IMR-90 (cell line): ENCODE measurements around the gene ANAPC5. TPM values are rescaled to one million over a fixed set of nuclear protein-coding genes. Genes with fewer than 3 reads are reported as not detected.

Source experiments
- ATAC-seq: fragments of 200-7000 bp; cut with Tn5 transposase; 2 replicates; pipeline ENCODE4 v1.9.1; 2020; ENCODE audit warnings: low read depth, mild to moderate bottlenecking, moderate library complexity
- BruUV-seq: library from RNA; stranded (reverse); fragments of 400-500 nt; replicated peaks from 2 replicates; lab custom pipeline; 2021; lab: Mats Ljungman, UMichigan
- CTCF ChIA-PET: fragments of 300-600 bp; formaldehyde crosslinking; extraction: SDS; loops from one replicate; lab custom pipeline; 2021; ENCODE audit warnings: antibody characterized with exemption; lab: Yijun Ruan, JAX
- POLR2A ChIA-PET: fragments of 300-600 bp; sonication (Branson Sonifier 250); formaldehyde crosslinking; loops from one replicate; lab custom pipeline; 2022; ENCODE audit warnings: antibody characterized with exemption; ENCODE audit not compliant: unreplicated experiment; lab: Charles Lee
- DNase-seq: peaks from one replicate; pipeline ENCODE4 v3.0.0; 2013
- H2AFZ ChIP-seq: replicated peaks from 2 replicates; pipeline ENCODE3; 2013; ENCODE audit warnings: low read length, mild to moderate bottlenecking; ENCODE audit not compliant: poor library complexity
- H2AK5ac ChIP-seq: 2 replicates; pipeline ENCODE4 v1.6.1; 2013; ENCODE audit warnings: low read depth, low read length, inconsistent platforms
- H2AK9ac ChIP-seq: replicated peaks from 2 replicates; pipeline ENCODE3; 2013; ENCODE audit warnings: mild to moderate bottlenecking, low read depth, low read length, moderate library complexity; ENCODE audit not compliant: poor library complexity
- H2BK120ac ChIP-seq: 2 replicates; pipeline ENCODE4 v1.6.1; 2013; ENCODE audit warnings: low read depth, low read length, inconsistent platforms
- H2BK15ac ChIP-seq: 3 replicates; pipeline ENCODE4 v1.6.1; 2013; ENCODE audit warnings: low read depth, low read length, inconsistent platforms
- H2BK20ac ChIP-seq: 2 replicates; pipeline ENCODE4 v1.6.1; 2013; ENCODE audit warnings: low read depth, mild to moderate bottlenecking, inconsistent platforms, low read length, moderate library complexity
- H2BK5ac ChIP-seq: 2 replicates; pipeline ENCODE4 v1.6.1; 2013; ENCODE audit warnings: mild to moderate bottlenecking, low read depth, low read length, inconsistent platforms; ENCODE audit not compliant: poor library complexity, severe bottlenecking
- H3K14ac ChIP-seq: replicated peaks from 2 replicates; pipeline ENCODE4 v1.6.1; 2013; ENCODE audit warnings: low read depth, low read length, inconsistent platforms
- H3K18ac ChIP-seq: 2 replicates; pipeline ENCODE4 v1.6.1; 2013; ENCODE audit warnings: low read depth, low read length, control low read depth
- H3K23ac ChIP-seq: 2 replicates; pipeline ENCODE4 v1.6.1; 2013; ENCODE audit warnings: low read depth, low read length, inconsistent platforms
- H3K27ac ChIP-seq: 2 replicates; pipeline ENCODE4 v1.5.1; 2013; ENCODE audit warnings: mild to moderate bottlenecking, control low read depth, low read length; ENCODE audit not compliant: insufficient read depth
- H3K27me3 ChIP-seq: 2 replicates; pipeline ENCODE4 v1.6.1; 2013; ENCODE audit warnings: low read length; ENCODE audit not compliant: control insufficient read depth, insufficient read depth
- H3K36me3 ChIP-seq: 2 replicates; pipeline ENCODE4 v1.6.1; 2013; ENCODE audit warnings: low read length, mixed read lengths; ENCODE audit not compliant: control insufficient read depth, insufficient read depth
- H3K4ac ChIP-seq: 2 replicates; pipeline ENCODE4 v1.6.1; 2013; ENCODE audit warnings: low read depth, low read length, inconsistent platforms
- H3K4me1 ChIP-seq: 2 replicates; pipeline ENCODE4 v1.6.1; 2013; ENCODE audit warnings: low read length, mixed read lengths; ENCODE audit not compliant: control insufficient read depth, insufficient read depth
- H3K4me2 ChIP-seq: 2 replicates; pipeline ENCODE4 v1.6.1; 2013; ENCODE audit warnings: low read depth, mild to moderate bottlenecking, control low read depth, low read length, moderate library complexity
- H3K4me3 ChIP-seq: 2 replicates; pipeline ENCODE4 v1.5.1; 2013; ENCODE audit warnings: low read depth, mild to moderate bottlenecking, control low read depth, low read length, moderate library complexity; ENCODE audit not compliant: insufficient read depth
- H3K56ac ChIP-seq: 2 replicates; pipeline ENCODE4 v1.6.1; 2013; ENCODE audit warnings: low read length, inconsistent platforms; ENCODE audit not compliant: insufficient read depth; ENCODE audit errors: extremely low read depth
- H3K79me1 ChIP-seq, 2 experiments: 2 replicates each; pipeline ENCODE4 v1.6.1; 2013; ENCODE audit warnings: low read length in 2 of 2, inconsistent platforms in 1 of 2, low read depth in 1 of 2
- H3K9ac ChIP-seq: 2 replicates; pipeline ENCODE4 v1.6.1; 2013; ENCODE audit warnings: low read depth, low read length, control low read depth
- H3K9me1 ChIP-seq: 2 replicates; pipeline ENCODE4 v1.6.1; 2013; ENCODE audit warnings: low read length, inconsistent platforms; ENCODE audit not compliant: insufficient read depth
- H3K9me3 ChIP-seq: 2 replicates; pipeline ENCODE4 v1.6.1; 2013; ENCODE audit warnings: low read length; ENCODE audit not compliant: control insufficient read depth, insufficient read depth
- H4K20me1 ChIP-seq: 2 replicates; pipeline ENCODE4 v1.6.1; 2013; ENCODE audit warnings: low read length, inconsistent platforms; ENCODE audit not compliant: insufficient read depth
- H4K5ac ChIP-seq: 2 replicates; pipeline ENCODE4 v1.6.1; 2013; ENCODE audit warnings: mild to moderate bottlenecking, low read depth, low read length, control low read depth
- H4K8ac ChIP-seq, 2 experiments: 2 replicates each; pipeline ENCODE4 v1.6.1; 2013; ENCODE audit warnings: low read depth in 2 of 2, low read length in 2 of 2, control low read depth in 1 of 2, inconsistent platforms in 1 of 2
- H4K91ac ChIP-seq: 2 replicates; pipeline ENCODE4 v1.6.1; 2013; ENCODE audit warnings: low read depth, low read length, inconsistent platforms; ENCODE audit not compliant: insufficient read depth
- BHLHE40 ChIP-seq: fragments of 150-350 bp; IDR thresholded peaks from 2 replicates; pipeline ENCODE4 v1.6.1; 2016; ENCODE audit warnings: mild to moderate bottlenecking, low read depth, low read length
- CEBPB ChIP-seq: IDR thresholded peaks from 2 replicates; pipeline ENCODE4 v1.6.1; 2012; ENCODE audit warnings: low read depth, low read length, improper control_type of control experiment
- CHD1 ChIP-seq: IDR thresholded peaks from 2 replicates; pipeline ENCODE4 v1.6.1; 2012; ENCODE audit warnings: low read depth, low read length, improper control_type of control experiment
- FOS ChIP-seq: fragments of 150-350 bp; IDR thresholded peaks from 2 replicates; pipeline ENCODE4 v1.6.1; 2016; ENCODE audit warnings: low read depth, low read length
- MAFK ChIP-seq: IDR thresholded peaks from 2 replicates; pipeline ENCODE4 v1.6.1; 2012; ENCODE audit warnings: low read depth, low read length, improper control_type of control experiment
- MAZ ChIP-seq: IDR thresholded peaks from 2 replicates; pipeline ENCODE4 v1.6.1; 2012; ENCODE audit warnings: low read depth, mild to moderate bottlenecking, low read length, improper control_type of control experiment, moderate library complexity, borderline replicate concordance
- MXI1 ChIP-seq: IDR thresholded peaks from 2 replicates; pipeline ENCODE4 v1.6.1; 2012; ENCODE audit warnings: low read depth, mild to moderate bottlenecking, low read length, moderate library complexity, borderline replicate concordance
- NFE2L2 ChIP-seq: fragments of 150-350 bp; IDR thresholded peaks from 2 replicates; pipeline ENCODE4 v1.6.1; 2016; ENCODE audit warnings: low read depth, mild to moderate bottlenecking, low read length
- POLR2A ChIP-seq: IDR thresholded peaks from 2 replicates; pipeline ENCODE4 v1.6.1; 2012; ENCODE audit warnings: mild to moderate bottlenecking, low read depth, low read length
- RAD21 ChIP-seq: IDR thresholded peaks from 2 replicates; pipeline ENCODE4 v1.6.1; 2012; ENCODE audit warnings: low read length, improper control_type of control experiment
- RCOR1 ChIP-seq: IDR thresholded peaks from 2 replicates; pipeline ENCODE4 v1.6.1; 2012; ENCODE audit warnings: mild to moderate bottlenecking, low read length, improper control_type of control experiment; ENCODE audit not compliant: insufficient replicate concordance
- RFX5 ChIP-seq: IDR thresholded peaks from 2 replicates; pipeline ENCODE4 v1.8.0; 2012; ENCODE audit warnings: low read depth, mild to moderate bottlenecking, low read length, moderate library complexity
- SMC3 ChIP-seq: fragments of 150-350 bp; IDR thresholded peaks from 2 replicates; pipeline ENCODE4 v1.6.1; 2016; ENCODE audit warnings: low read depth, mild to moderate bottlenecking, antibody characterized with exemption, low read length, moderate library complexity
- USF2 ChIP-seq: fragments of 150-350 bp; IDR thresholded peaks from 2 replicates; pipeline ENCODE4 v1.6.1; 2017; ENCODE audit warnings: mild to moderate bottlenecking, antibody characterized with exemption, low read length, low read depth
- WGBS, 2 experiments: methylation state at CpG; one replicate each; pipeline versions ENCODE4 v1.1.5 to v1.1.7; 2013; ENCODE audit warnings: missing lambda C conversion rate in 2 of 2; ENCODE audit not compliant: insufficient read length in 1 of 2; ENCODE audit errors: extremely low coverage in 2 of 2; 5-methylcytosine and 5-hydroxymethylcytosine counted together
- dilution Hi-C: fragments of 300-500 bp; cut with HindIII; formaldehyde crosslinking; loops from one replicate; pipeline ENCODE4 v1.14.3; 2018; ENCODE audit warnings: low sequenced_read_pairs; ENCODE audit not compliant: unreplicated experiment
- in situ Hi-C: fragments of 300-500 bp; cut with MboI; formaldehyde crosslinking; loops from 3 replicates; pipeline ENCODE4 v1.14.3; 2019; ENCODE audit warnings: low sequenced_read_pairs, inconsistent platforms, mixed read lengths
- intact Hi-C: fragments of 100-400 bp; cut with micrococcal nuclease; formaldehyde crosslinking; loops from 2 replicates; pipeline ENCODE4 v1.10.0; 2022
- polyA plus RNA-seq, 3 experiments: library from polyadenylated mRNA; depleted of rRNA; stranded (reverse); fragments of >200 nt; gene quantifications; 2 replicates each; pipeline ENCODE4 v1.2.3, GENCODE V29; 2012; ENCODE audit warnings: low replicate concordance in 1 of 3
- total RNA-seq: library from RNA; depleted of rRNA; stranded (reverse); fragments of >200 nt; gene quantifications from 2 replicates; pipeline ENCODE4 v1.2.3, GENCODE V29; 2012
- TF ChIP-seq, protein P1 (sequence below): conservative IDR thresholded peaks from 2 replicates; pipeline ENCODE4 v1.5.1; 2012; ENCODE audit warnings: mild to moderate bottlenecking, low read depth, low read length, improper control_type of control experiment
- TF ChIP-seq, protein P2 (sequence below): fragments of 150-350 bp; IDR thresholded peaks from 2 replicates; pipeline ENCODE4 v1.6.1; 2016; ENCODE audit warnings: low read depth, mild to moderate bottlenecking, low read length, moderate library complexity, borderline replicate concordance

ANAPC5 gene
- total and polyA plus RNA-seq, 2 of the 4 experiments (the other 2 are of a cell fraction): 157 to 211 TPM

- Histone ChIP-seq H3K4me3 (no peak overlapping the region), H3K56ac (no peak overlapping the region), H3K9ac (no peak overlapping the region), H3K36me3 (no peaks in the 10 kb centered on the region), H3K27ac (no peak overlapping the region), H4K5ac (no peak overlapping the region), H2BK15ac (no peak overlapping the region), H3K27me3 (no peaks in the 10 kb centered on the region), H3K4me1 (no peaks in the 10 kb centered on the region; the same call in 1 of the 2 replicates), H2BK120ac (no peak overlapping the region), H3K4me2 (no peak overlapping the region), H3K4ac (no peak overlapping the region), H2AK9ac (no peak overlapping the region), H3K23ac (no peak overlapping the region), H4K20me1 (no peaks in the 10 kb centered on the region; the same call in 1 of the 2 replicates), H4K8ac (no peak overlapping the region; a peak in 1 of 4 replicates), H2AFZ (no peak overlapping the region), H3K9me1 (no peaks in the 10 kb centered on the region), H3K9me3 (no peaks in the 10 kb centered on the region), H3K18ac (no peak overlapping the region), H3K14ac (no peak overlapping the region), H2BK5ac (no peak overlapping the region), H4K91ac (no peak overlapping the region), H2BK20ac (no peak overlapping the region), H2AK5ac (no peak overlapping the region; the same call in 1 of the 2 replicates), H3K79me1 (peaks cover 7 to 29% of the 10 kb centered on the region in 2 experiments; a peak in 2 of 4 replicates)
- no CpG with 5 or more reads among the region's 5 CpGs for whole genome bisulfite sequencing, 2 experiments
- ATAC-seq (no peak), DNase-seq (no peak)
- no TSS peak for BruUV-seq
- in situ Hi-C loops: no loop called here
- intact Hi-C loops: no loop called here
- ChIA-PET POLR2A (no interaction called here), CTCF (no interaction called here)
- TF ChIP-seq CHD1 (no peak), POLR2A (no peak), RFX5 (no peak), USF2 (no peak), FOS (no peak), BHLHE40 (no peak), NFE2L2 (no peak), RAD21 (no peak), MAZ (no peak), MXI1 (no peak), MAFK (no peak), CEBPB (no peak), RCOR1 (no peak), SMC3 (no peak)
- TF ChIP-seq, protein P1, sequence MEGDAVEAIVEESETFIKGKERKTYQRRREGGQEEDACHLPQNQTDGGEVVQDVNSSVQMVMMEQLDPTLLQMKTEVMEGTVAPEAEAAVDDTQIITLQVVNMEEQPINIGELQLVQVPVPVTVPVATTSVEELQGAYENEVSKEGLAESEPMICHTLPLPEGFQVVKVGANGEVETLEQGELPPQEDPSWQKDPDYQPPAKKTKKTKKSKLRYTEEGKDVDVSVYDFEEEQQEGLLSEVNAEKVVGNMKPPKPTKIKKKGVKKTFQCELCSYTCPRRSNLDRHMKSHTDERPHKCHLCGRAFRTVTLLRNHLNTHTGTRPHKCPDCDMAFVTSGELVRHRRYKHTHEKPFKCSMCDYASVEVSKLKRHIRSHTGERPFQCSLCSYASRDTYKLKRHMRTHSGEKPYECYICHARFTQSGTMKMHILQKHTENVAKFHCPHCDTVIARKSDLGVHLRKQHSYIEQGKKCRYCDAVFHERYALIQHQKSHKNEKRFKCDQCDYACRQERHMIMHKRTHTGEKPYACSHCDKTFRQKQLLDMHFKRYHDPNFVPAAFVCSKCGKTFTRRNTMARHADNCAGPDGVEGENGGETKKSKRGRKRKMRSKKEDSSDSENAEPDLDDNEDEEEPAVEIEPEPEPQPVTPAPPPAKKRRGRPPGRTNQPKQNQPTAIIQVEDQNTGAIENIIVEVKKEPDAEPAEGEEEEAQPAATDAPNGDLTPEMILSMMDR: no peak
- TF ChIP-seq, protein P2, sequence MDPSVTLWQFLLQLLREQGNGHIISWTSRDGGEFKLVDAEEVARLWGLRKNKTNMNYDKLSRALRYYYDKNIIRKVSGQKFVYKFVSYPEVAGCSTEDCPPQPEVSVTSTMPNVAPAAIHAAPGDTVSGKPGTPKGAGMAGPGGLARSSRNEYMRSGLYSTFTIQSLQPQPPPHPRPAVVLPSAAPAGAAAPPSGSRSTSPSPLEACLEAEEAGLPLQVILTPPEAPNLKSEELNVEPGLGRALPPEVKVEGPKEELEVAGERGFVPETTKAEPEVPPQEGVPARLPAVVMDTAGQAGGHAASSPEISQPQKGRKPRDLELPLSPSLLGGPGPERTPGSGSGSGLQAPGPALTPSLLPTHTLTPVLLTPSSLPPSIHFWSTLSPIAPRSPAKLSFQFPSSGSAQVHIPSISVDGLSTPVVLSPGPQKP: no peak
- dilution Hi-C loops: no loop called here
These were observed 46.1 kb upstream of the ANAPC5 start for GRCh38 chr12:121398355-121398754.
